Kidney (tissue), 14 donors: ENCODE data around the gene FBXL16. TPM values are rescaled to one million over a fixed set of nuclear protein-coding genes. Genes with fewer than 3 reads are reported as not detected.

ENCODE experiments used
- DNase-seq, 5 donors: peaks; one replicate each; pipeline ENCODE4 v3.0.0-alpha.2; 2013 to 2020
- FAIRE-seq: peaks from 2 replicates; lab custom pipeline; 2012; peaks lifted over from hg19 to GRCh38; lab: Jason Lieb, UNC
- H3K27ac ChIP-seq, 2 donors: one replicate each; pipeline ENCODE4 v1.7.0; 2013; ENCODE audit warnings: low read depth in 2 of 2, low read length in 2 of 2, inconsistent platforms in 1 of 2
- H3K27me3 ChIP-seq: one replicate; pipeline ENCODE4 v1.7.1; 2013; ENCODE audit warnings: low read length, inconsistent platforms; ENCODE audit not compliant: control insufficient read depth, insufficient read depth
- H3K36me3 ChIP-seq, 3 donors: one replicate each; pipeline versions ENCODE4 v1.7.0 to v1.7.1; 2013; ENCODE audit warnings: low read length in 3 of 3, control low read depth in 1 of 3, inconsistent platforms in 1 of 3; ENCODE audit not compliant: insufficient read depth in 3 of 3, control insufficient read depth in 2 of 3
- H3K4me1 ChIP-seq, 3 donors: one replicate each; pipeline versions ENCODE4 v1.7.0 to v1.7.1; 2013; ENCODE audit warnings: low read length in 3 of 3, inconsistent platforms in 1 of 3, low read depth in 1 of 3; ENCODE audit not compliant: control insufficient read depth in 2 of 3, insufficient read depth in 2 of 3
- H3K4me3 ChIP-seq, 3 donors: one replicate each; pipeline versions ENCODE4 v1.7.0 to v1.8.1; 2013; ENCODE audit warnings: low read length in 3 of 3, control low read depth in 1 of 3, inconsistent platforms in 1 of 3
- H3K9ac ChIP-seq, 3 donors: one replicate each; pipeline versions ENCODE4 v1.7.0 to v1.7.1; 2013; ENCODE audit warnings: low read length in 3 of 3, control low read depth in 1 of 3, inconsistent platforms in 1 of 3
- H3K9me3 ChIP-seq, 3 donors: one replicate each; pipeline versions ENCODE4 v1.7.0 to v1.7.1; 2013; ENCODE audit warnings: low read length in 3 of 3, control low read depth in 1 of 3, inconsistent platforms in 1 of 3; ENCODE audit not compliant: control insufficient read depth in 2 of 3, insufficient read depth in 1 of 3
- CTCF ChIP-seq: IDR thresholded peaks from 3 replicates; pipeline ENCODE4 v1.5.1; 2012; ENCODE audit warnings: mild to moderate bottlenecking, moderate library complexity, borderline replicate concordance; ENCODE audit not compliant: insufficient read depth; ENCODE audit errors: extremely low read depth
- intact Hi-C: fragments of 100-400 bp; cut with DNase I; formaldehyde crosslinking; loops from one replicate; pipeline ENCODE4 v1.11.1; 2022
- polyA plus RNA-seq: library from polyadenylated mRNA; stranded (reverse); fragments of 350-450 nt; fragmentation: Illumina TruSeq; extraction: RNeasy Lipid Tissue Mini Kit (QIAGEN cat#74804); gene quantifications from one replicate; pipeline ENCODE4 v1.2.3, GENCODE V29; 2014; ENCODE audit warnings: low read depth, low replicate concordance; ENCODE audit not compliant: insufficient read depth
- total RNA-seq: library from RNA; stranded (reverse); fragmentation: NEBNext Ultra II Directional; extraction: Animal tissue kit (Norgen Biotek cat#: 25700); gene quantifications from one replicate; pipeline ENCODE4 v1.2.1, GENCODE V29; 2021
- donor health status: control.
- donor health status: control.
- donor health status: control.
- donor health status: control.
- donor health status: control.
- donor health status: DM: yes; HTN: yes; CAD: no.
- donor health status: Normal renal cell carcinoma (clear cell type).

FBXL16 gene
- total and polyA plus RNA-seq, 2 donors from 2014 or later = 12.0 to 44.9 TPM

GRCh38 chr16:657487-657886 lies 48.1 kb downstream of the FBXL16 start:
- TF ChIP-seq CTCF = no peak
- H3K4me3 ChIP-seq = no peak overlapping the region
- no peaks in the 10 kb centered on the region for H3K27me3 ChIP-seq
- no peak for DNase-seq
- peaks cover 0 to 10% (median 0%) of the 10 kb centered on the region in 3 donors for H3K4me1 ChIP-seq
- FAIRE-seq = no peak
- H3K9ac ChIP-seq = no peak overlapping the region
- H3K9me3 ChIP-seq = no peaks in the 10 kb centered on the region
- no peaks in the 10 kb centered on the region for H3K36me3 ChIP-seq
- H3K27ac ChIP-seq = no peak overlapping the region
- intact Hi-C loops = no loop called here

- no peaks in the 10 kb centered on the region for H3K27me3 ChIP-seq
- FAIRE-seq (no peak), DNase-seq (no peak)
- no peaks in the 10 kb centered on the region for H3K36me3 ChIP-seq
- TF ChIP-seq CTCF = no peak
- intact Hi-C loops = no loop called here
- H3K9me3 ChIP-seq = no peaks in the 10 kb centered on the region
- H3K9ac ChIP-seq = no peak overlapping the region
- peaks cover 0 to 6% (median 0%) of the 10 kb centered on the region in 3 donors for H3K4me1 ChIP-seq
- no peak overlapping the region for H3K4me3 ChIP-seq
- no peak overlapping the region for H3K27ac ChIP-seq
Observed at GRCh38 chr16:654034-654433, 51.6 kb downstream of the FBXL16 start.

- no peak overlapping the region for H3K9ac ChIP-seq
- no peak overlapping the region for H3K4me3 ChIP-seq
- intact Hi-C loops = no loop called here
- H3K27me3 ChIP-seq = no peaks in the 10 kb centered on the region
- H3K36me3 ChIP-seq = no peaks in the 10 kb centered on the region
- H3K27ac ChIP-seq = no peak overlapping the region
- H3K4me1 ChIP-seq = peaks cover 0 to 15% (median 0%) of the 10 kb centered on the region in 3 donors
- no peaks in the 10 kb centered on the region for H3K9me3 ChIP-seq
- FAIRE-seq = no peak
- TF ChIP-seq CTCF = no peak
- no peak for DNase-seq
Observed at GRCh38 chr16:652454-653305, 52.9 kb downstream of the FBXL16 start.
